ENCODE data around the gene DUSP8.

DNA sequence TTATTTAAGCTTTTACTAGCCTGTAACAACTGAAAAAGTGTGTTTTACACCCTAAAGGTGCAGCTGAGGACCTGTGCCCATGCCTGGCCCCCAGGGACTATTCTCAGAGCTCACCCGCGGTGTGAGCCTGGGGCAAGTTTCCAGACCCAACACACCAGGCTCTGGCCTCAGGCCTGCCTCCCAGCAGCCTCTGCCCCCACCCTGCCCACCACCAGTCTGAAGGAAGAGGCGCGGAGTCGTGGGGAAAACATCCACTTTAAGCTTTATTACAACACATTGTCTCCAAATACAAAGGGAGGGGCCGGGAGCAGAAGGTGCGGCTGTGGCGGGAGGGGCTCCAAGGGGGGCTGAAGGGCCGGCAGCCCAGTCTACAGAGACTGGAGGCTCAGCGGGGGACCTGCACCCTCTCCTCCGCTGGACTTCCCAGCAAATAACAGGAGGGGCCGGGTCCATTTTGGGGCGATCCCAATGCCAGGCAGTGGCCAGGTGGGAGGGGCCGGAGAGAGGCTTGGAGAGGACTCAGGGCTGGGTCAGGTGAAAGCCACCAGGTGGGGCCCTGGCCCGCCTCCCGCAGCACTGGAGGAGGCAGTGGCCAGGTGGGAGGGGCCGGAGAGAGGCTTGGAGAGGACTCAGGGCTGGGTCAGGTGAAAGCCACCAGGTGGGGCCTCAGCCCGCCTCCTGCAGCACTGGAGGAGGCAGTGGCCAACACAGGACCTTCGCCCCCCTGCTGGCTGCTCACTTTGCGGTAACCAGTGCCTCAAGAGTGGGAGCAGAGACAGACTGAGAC is 18.1 kb downstream of the DUSP8 start:
- TF ChIP-seq, protein P1, sequence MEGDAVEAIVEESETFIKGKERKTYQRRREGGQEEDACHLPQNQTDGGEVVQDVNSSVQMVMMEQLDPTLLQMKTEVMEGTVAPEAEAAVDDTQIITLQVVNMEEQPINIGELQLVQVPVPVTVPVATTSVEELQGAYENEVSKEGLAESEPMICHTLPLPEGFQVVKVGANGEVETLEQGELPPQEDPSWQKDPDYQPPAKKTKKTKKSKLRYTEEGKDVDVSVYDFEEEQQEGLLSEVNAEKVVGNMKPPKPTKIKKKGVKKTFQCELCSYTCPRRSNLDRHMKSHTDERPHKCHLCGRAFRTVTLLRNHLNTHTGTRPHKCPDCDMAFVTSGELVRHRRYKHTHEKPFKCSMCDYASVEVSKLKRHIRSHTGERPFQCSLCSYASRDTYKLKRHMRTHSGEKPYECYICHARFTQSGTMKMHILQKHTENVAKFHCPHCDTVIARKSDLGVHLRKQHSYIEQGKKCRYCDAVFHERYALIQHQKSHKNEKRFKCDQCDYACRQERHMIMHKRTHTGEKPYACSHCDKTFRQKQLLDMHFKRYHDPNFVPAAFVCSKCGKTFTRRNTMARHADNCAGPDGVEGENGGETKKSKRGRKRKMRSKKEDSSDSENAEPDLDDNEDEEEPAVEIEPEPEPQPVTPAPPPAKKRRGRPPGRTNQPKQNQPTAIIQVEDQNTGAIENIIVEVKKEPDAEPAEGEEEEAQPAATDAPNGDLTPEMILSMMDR (IDR thresholded peaks at IDR 0.05; ENCODE audit: insufficient read depth, low read length) = no peak
- TF ChIP-seq REST (IDR thresholded peaks at IDR 0.05; ENCODE audit: insufficient replicate concordance, low read depth) = no peak
- TF ChIP-seq POLR2AphosphoS5 (IDR thresholded peaks at IDR 0.05; ENCODE audit: low read depth) = no peak
- no peak for TF ChIP-seq GABPA (IDR thresholded peaks at IDR 0.05; ENCODE audit: low read depth)
